ENCODE data around the gene LMO2.

DNA sequence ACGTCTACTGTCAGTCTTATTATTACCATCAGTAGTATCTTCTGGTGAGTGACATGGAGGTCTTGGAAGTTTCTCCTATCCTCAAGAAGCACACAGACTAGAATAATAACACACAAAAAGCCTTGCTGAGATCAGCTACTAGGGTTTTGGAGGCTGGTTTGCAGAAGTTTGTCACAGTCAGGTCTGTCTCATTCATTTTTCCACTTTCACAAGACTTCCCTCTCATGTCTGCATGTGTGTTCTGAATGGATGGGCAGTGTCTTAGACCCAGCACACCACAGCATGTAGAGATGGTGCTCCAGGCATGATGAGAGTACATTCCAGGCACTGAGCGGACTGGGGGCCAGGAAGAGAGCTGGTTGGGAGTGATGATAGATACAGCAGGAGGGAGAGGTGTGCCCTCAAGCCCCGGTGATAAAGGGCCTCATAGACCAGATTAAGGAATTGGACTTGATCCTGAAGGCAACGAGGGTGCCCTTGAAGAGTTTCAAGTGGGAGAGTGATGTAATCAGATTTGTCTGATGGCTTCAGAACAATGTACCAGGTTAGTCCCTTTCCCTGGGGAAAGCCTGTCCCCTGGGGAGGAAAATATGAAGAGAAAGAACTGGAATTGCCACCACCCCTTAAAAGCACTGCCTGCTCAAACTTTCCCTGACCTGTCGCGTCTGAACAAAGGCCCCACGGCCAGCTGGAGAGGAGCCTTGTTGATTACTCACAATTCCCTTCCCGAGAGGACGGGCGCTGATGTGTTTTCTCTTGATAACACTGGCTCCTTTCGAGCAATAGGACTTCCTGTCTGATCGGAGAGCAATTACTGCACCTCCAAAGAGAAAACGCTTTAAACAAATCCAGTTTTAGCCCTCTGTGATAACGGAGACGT is 45.1 kb upstream of the LMO2 start:
- TF ChIP-seq, protein P1, sequence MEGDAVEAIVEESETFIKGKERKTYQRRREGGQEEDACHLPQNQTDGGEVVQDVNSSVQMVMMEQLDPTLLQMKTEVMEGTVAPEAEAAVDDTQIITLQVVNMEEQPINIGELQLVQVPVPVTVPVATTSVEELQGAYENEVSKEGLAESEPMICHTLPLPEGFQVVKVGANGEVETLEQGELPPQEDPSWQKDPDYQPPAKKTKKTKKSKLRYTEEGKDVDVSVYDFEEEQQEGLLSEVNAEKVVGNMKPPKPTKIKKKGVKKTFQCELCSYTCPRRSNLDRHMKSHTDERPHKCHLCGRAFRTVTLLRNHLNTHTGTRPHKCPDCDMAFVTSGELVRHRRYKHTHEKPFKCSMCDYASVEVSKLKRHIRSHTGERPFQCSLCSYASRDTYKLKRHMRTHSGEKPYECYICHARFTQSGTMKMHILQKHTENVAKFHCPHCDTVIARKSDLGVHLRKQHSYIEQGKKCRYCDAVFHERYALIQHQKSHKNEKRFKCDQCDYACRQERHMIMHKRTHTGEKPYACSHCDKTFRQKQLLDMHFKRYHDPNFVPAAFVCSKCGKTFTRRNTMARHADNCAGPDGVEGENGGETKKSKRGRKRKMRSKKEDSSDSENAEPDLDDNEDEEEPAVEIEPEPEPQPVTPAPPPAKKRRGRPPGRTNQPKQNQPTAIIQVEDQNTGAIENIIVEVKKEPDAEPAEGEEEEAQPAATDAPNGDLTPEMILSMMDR (IDR thresholded peaks at IDR 0.05): no peak
- no peak for TF ChIP-seq ZFX (IDR thresholded peaks at IDR 0.05; ENCODE audit: borderline replicate concordance)

Data from 22Rv1 (cell line).